Neural cell (in vitro differentiated cells): ENCODE results near the gene METAP1D.

Experiments
- MXI1 ChIP-seq: fragments of 450-650 bp; conservative IDR thresholded peaks from 2 replicates; pipeline ENCODE4 v1.6.1; 2014; ENCODE audit warnings: antibody characterized with exemption, mild to moderate bottlenecking; ENCODE audit not compliant: poor library complexity, severe bottlenecking
- REST ChIP-seq: IDR thresholded peaks from 2 replicates; pipeline ENCODE4 v1.6.1; 2012; ENCODE audit warnings: borderline replicate concordance

DNA sequence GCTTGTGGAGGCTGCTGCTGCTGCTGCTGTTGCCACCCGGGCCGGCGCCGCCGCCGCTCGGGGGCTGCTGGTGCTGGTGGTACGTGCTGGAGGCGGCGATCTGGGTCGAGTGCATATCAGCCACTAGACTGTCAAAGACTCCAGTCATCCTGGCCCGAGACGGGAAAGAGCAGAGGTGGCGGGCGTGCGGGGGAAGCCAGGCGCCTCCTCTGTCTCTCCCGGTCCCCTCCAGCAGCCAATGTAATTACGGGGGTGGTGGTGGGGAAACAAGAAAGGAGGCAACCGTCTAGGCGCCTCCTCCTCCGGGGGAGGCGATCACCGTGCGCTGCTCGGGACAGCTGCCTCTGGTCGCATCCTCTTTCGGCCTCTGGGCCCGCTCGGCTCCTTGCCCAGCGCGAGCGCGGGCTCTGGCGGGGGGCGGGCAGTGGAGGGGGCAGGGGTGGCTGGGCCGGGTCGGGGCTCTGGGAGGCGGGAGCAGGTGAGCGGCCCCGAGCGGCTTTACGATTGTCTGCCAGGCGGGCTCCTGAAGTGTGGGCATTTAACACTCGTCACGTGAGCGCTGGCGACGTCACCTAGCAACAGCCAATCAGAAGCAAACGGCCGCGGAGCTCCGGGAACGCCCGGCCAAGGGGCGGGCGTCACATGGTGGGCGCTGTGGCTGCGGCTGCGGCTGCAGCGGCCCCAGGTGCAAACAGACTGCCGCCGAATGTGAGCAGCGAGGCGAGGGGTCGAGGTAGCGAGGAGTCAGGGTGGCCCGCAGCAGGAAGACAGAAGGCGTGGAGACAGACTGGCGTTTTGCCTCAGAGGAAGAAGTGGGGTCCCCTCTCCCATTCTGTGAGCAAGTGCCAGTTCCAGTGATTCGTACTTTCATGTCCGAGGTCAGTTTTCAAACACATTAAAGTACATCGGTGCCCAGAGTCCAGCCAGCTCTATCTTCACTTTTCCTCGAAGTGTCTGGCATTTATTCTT, 102.9 kb downstream of the METAP1D start, which contains the start of gene DLX2:
- TF ChIP-seq REST (peak; percentile 56), MXI1 (peak; percentile 85)
